GM23338 (cell line): ENCODE results near the gene CDH4. TPM values are rescaled to one million over a fixed set of nuclear protein-coding genes. Genes with fewer than 3 reads are reported as not detected.

Experiments used
- ATAC-seq: fragments of 200-7000 bp; cut with Tn5 transposase; 3 replicates; pipeline ENCODE4 v1.9.1; 2020
- DNase-seq: peaks from one replicate; pipeline ENCODE4 v3.0.0-alpha.2; 2015; ENCODE audit warnings: low spot score
- H2AFZ ChIP-seq: fragments of 200-600 bp; sonication (generic); 2 replicates; pipeline ENCODE4 v1.8.0; 2016; ENCODE audit warnings: antibody characterized with exemption, mild to moderate bottlenecking, moderate library complexity
- H3F3A ChIP-seq: fragments of 200-600 bp; sonication (generic); replicated peaks from 2 replicates; pipeline ENCODE4 v1.8.0; 2017; ENCODE audit warnings: antibody characterized with exemption, mixed run types, low read depth
- H3K27ac ChIP-seq: fragments of 200-600 bp; sonication (generic); 2 replicates; pipeline ENCODE4 v1.6.1; 2016; ENCODE audit warnings: low read depth
- H3K27me3 ChIP-seq: fragments of 200-600 bp; sonication (generic); 2 replicates; pipeline ENCODE4 v1.8.0; 2016; ENCODE audit warnings: mild to moderate bottlenecking, mixed run types, moderate library complexity; ENCODE audit not compliant: insufficient read depth
- H3K36me3 ChIP-seq: fragments of 200-600 bp; sonication (generic); 2 replicates; pipeline ENCODE4 v1.8.0; 2016; ENCODE audit warnings: mild to moderate bottlenecking; ENCODE audit not compliant: insufficient read depth
- H3K4me1 ChIP-seq: fragments of 200-600 bp; sonication (generic); 2 replicates; pipeline ENCODE4 v1.8.0; 2016; ENCODE audit warnings: mild to moderate bottlenecking, moderate library complexity; ENCODE audit not compliant: insufficient read depth
- H3K4me2 ChIP-seq: fragments of 200-600 bp; sonication (generic); 2 replicates; pipeline ENCODE4 v1.7.1; 2017; ENCODE audit warnings: mixed run types
- H3K4me3 ChIP-seq: fragments of 200-600 bp; sonication (generic); 2 replicates; pipeline ENCODE4 v1.6.1; 2016; ENCODE audit warnings: mixed run types
- H3K79me2 ChIP-seq: fragments of 200-600 bp; sonication (generic); replicated peaks from 2 replicates; pipeline ENCODE4 v1.8.0; 2017; ENCODE audit warnings: mild to moderate bottlenecking; ENCODE audit not compliant: insufficient read depth
- H3K9me2 ChIP-seq: fragments of 200-600 bp; sonication (generic); 2 replicates; pipeline ENCODE4 v1.8.0; 2017; ENCODE audit not compliant: insufficient read depth
- H4K20me1 ChIP-seq: fragments of 200-600 bp; sonication (generic); replicated peaks from 2 replicates; pipeline ENCODE4 v1.8.0; 2017; ENCODE audit warnings: mild to moderate bottlenecking; ENCODE audit not compliant: insufficient read depth
- H3K27ac Mint-ChIP-seq: 2 replicates; pipeline ENCODE4 v1.8.0; 2020; ENCODE audit warnings: inconsistent platforms, mild to moderate bottlenecking, moderate library complexity, mixed read lengths
- H3K27me3 Mint-ChIP-seq: 3 replicates; pipeline ENCODE4 v1.8.0; 2022; ENCODE audit warnings: low read depth, mild to moderate bottlenecking, moderate library complexity, mixed read lengths, inconsistent platforms; ENCODE audit not compliant: insufficient read depth, poor library complexity
- H3K36me3 Mint-ChIP-seq: 3 replicates; pipeline ENCODE4 v1.8.0; 2021; ENCODE audit warnings: low read depth, mild to moderate bottlenecking, inconsistent platforms, moderate library complexity, mixed read lengths
- H3K4me1 Mint-ChIP-seq: 3 replicates; pipeline ENCODE4 v1.8.0; 2020; ENCODE audit warnings: mild to moderate bottlenecking, inconsistent platforms, mixed read lengths
- H3K4me3 Mint-ChIP-seq: 3 replicates; pipeline ENCODE4 v1.8.0; 2021; ENCODE audit warnings: moderate library complexity, mild to moderate bottlenecking, inconsistent platforms, mixed read lengths
- H3K9me3 Mint-ChIP-seq: 3 replicates; pipeline ENCODE4 v1.8.0; 2020; ENCODE audit warnings: moderate library complexity, mild to moderate bottlenecking, inconsistent platforms, mixed read lengths
- CREB1 ChIP-seq: fragments of 250-450 bp; sonication (Bioruptor Pico); IDR thresholded peaks from 2 replicates; pipeline ENCODE4 v1.5.0; 2020; ENCODE audit warnings: low read depth, mild to moderate bottlenecking, moderate library complexity
- ETS1 ChIP-seq: IDR thresholded peaks from 2 replicates; pipeline ENCODE4 v1.6.1; 2016; ENCODE audit warnings: antibody characterized with exemption
- JUNB ChIP-seq: IDR thresholded peaks from one replicate; pipeline ENCODE4 v1.6.1; 2016; ENCODE audit warnings: antibody characterized with exemption; ENCODE audit not compliant: unreplicated experiment
- POLR2AphosphoS5 ChIP-seq: IDR thresholded peaks from 2 replicates; pipeline ENCODE4 v1.6.1; 2016; ENCODE audit warnings: antibody characterized with exemption, low read depth
- ZNF331 ChIP-seq: fragments of 250-450 bp; sonication (Bioruptor Pico); IDR thresholded peaks from 2 replicates; pipeline ENCODE4 v1.5.0; 2020; ENCODE audit warnings: low read depth, mild to moderate bottlenecking, moderate library complexity
- polyA plus RNA-seq: library from polyadenylated mRNA; unstranded; fragments of >200 nt; fragmentation: Nextera tagmentation; extraction: Ambion mirVana; gene quantifications from 2 replicates; pipeline ENCODE4 v1.2.1, GENCODE V29; 2016
- total RNA-seq: library from RNA; depleted of rRNA; stranded (reverse); fragments of >200 nt; shearing (Covaris generic); gene quantifications from 2 replicates; pipeline ENCODE4 v1.2.3, GENCODE V29; 2014
- TF ChIP-seq, protein P1 (sequence below): IDR thresholded peaks from one replicate; pipeline ENCODE4 v1.6.1; 2018; ENCODE audit warnings: antibody characterized with exemption; ENCODE audit not compliant: unreplicated experiment

Gene CDH4
- total and polyA plus RNA-seq, 2 experiments from 2014 or later, result 1.2 to 4.2 TPM

- Mint-ChIP-seq H3K9me3 (peaks cover 24% of the 10 kb centered on the region), H3K27ac (no peak overlapping the region), H3K4me1 (no peaks in the 10 kb centered on the region; the same call in 2 of the 3 replicates), H3K4me3 (no peak overlapping the region), H3K27me3 (peaks cover 13% of the 10 kb centered on the region), H3K36me3 (no peaks in the 10 kb centered on the region)
- Histone ChIP-seq H2AFZ (no peak overlapping the region), H3K79me2 (no peaks in the 10 kb centered on the region), H3K27ac (no peak overlapping the region), H3K9me2 (no peaks in the 10 kb centered on the region), H4K20me1 (no peaks in the 10 kb centered on the region), H3K4me1 (no peaks in the 10 kb centered on the region), H3K27me3 (no peaks in the 10 kb centered on the region), H3K36me3 (no peaks in the 10 kb centered on the region), H3K4me2 (no peak overlapping the region), H3K4me3 (no peak overlapping the region), H3F3A (no peaks in the 10 kb centered on the region)
- DNase-seq (no peak), ATAC-seq (no peak)
- TF ChIP-seq CREB1 (CRISPR knock-in tag) (no peak), JUNB (no peak)
These were observed 636.2 kb downstream of the CDH4 start for GRCh38 chr20:61888101-61888865.

GRCh38 chr20:61889659-61890058, 637.6 kb downstream of the CDH4 start:
- Mint-ChIP-seq H3K4me3 (no peak overlapping the region), H3K4me1 (no peaks in the 10 kb centered on the region; the same call in 2 of the 3 replicates), H3K9me3 (peaks cover 24% of the 10 kb centered on the region), H3K27me3 (peaks cover 13% of the 10 kb centered on the region), H3K27ac (no peak overlapping the region), H3K36me3 (no peaks in the 10 kb centered on the region)
- ATAC-seq (no peak), DNase-seq (no peak)
- H3K27me3 ChIP-seq, result no peaks in the 10 kb centered on the region
- no peaks in the 10 kb centered on the region for H4K20me1 ChIP-seq
- H3K9me2 ChIP-seq, result no peaks in the 10 kb centered on the region
- no peaks in the 10 kb centered on the region for H3K4me1 ChIP-seq
- no peak overlapping the region for H3K27ac ChIP-seq
- H2AFZ ChIP-seq, result no peak overlapping the region
- no peaks in the 10 kb centered on the region for H3F3A ChIP-seq
- H3K4me3 ChIP-seq, result no peak overlapping the region
- no peaks in the 10 kb centered on the region for H3K79me2 ChIP-seq
- H3K36me3 ChIP-seq, result no peaks in the 10 kb centered on the region
- TF ChIP-seq, protein P1, sequence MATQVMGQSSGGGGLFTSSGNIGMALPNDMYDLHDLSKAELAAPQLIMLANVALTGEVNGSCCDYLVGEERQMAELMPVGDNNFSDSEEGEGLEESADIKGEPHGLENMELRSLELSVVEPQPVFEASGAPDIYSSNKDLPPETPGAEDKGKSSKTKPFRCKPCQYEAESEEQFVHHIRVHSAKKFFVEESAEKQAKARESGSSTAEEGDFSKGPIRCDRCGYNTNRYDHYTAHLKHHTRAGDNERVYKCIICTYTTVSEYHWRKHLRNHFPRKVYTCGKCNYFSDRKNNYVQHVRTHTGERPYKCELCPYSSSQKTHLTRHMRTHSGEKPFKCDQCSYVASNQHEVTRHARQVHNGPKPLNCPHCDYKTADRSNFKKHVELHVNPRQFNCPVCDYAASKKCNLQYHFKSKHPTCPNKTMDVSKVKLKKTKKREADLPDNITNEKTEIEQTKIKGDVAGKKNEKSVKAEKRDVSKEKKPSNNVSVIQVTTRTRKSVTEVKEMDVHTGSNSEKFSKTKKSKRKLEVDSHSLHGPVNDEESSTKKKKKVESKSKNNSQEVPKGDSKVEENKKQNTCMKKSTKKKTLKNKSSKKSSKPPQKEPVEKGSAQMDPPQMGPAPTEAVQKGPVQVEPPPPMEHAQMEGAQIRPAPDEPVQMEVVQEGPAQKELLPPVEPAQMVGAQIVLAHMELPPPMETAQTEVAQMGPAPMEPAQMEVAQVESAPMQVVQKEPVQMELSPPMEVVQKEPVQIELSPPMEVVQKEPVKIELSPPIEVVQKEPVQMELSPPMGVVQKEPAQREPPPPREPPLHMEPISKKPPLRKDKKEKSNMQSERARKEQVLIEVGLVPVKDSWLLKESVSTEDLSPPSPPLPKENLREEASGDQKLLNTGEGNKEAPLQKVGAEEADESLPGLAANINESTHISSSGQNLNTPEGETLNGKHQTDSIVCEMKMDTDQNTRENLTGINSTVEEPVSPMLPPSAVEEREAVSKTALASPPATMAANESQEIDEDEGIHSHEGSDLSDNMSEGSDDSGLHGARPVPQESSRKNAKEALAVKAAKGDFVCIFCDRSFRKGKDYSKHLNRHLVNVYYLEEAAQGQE, result no peak
- no peak for TF ChIP-seq POLR2AphosphoS5
- TF ChIP-seq CREB1 (CRISPR knock-in tag), result no peak
- no peak for TF ChIP-seq ETS1
- TF ChIP-seq ZNF331 (CRISPR knock-in tag), result no peak
- no peak overlapping the region for H3K4me2 ChIP-seq
